Vagina (tissue), 2 donors: ENCODE measurements around the gene SLC38A6.

Source experiments
- CTCF ChIP-seq, 3 experiments: fragments of 450-650 bp in 2 of 3; fragments of 200-600 bp in 1 of 3; sonication (generic) in 1 of 3; IDR thresholded peaks; one replicate each; pipeline ENCODE4 v1.5.1; 2017 to 2019; ENCODE audit warnings: antibody characterized with exemption in 3 of 3, mild to moderate bottlenecking in 2 of 3, moderate library complexity in 2 of 3
- POLR2A ChIP-seq, 2 donors: fragments of 450-650 bp; IDR thresholded peaks; one replicate each; pipeline ENCODE4 v1.6.1; 2017; ENCODE audit warnings: antibody characterized with exemption in 2 of 2, mild to moderate bottlenecking in 2 of 2, moderate library complexity in 2 of 2

- TF ChIP-seq POLR2A (IDR thresholded peaks at IDR 0.05) (no peak), CTCF (IDR thresholded peaks at IDR 0.05) (no peak)
Observed at GRCh38 chr14:61064210-61064609, 83.2 kb downstream of the SLC38A6 start.
